DND-41 (cell line): ENCODE data around the gene ARVCF.

Experiments
- ATAC-seq: fragments of 200-7000 bp; cut with Tn5 transposase; 3 replicates; pipeline ENCODE4 v1.9.1; 2021; ENCODE audit warnings: low read depth; ENCODE audit not compliant: insufficient read depth
- DNase-seq: peaks from one replicate; pipeline ENCODE4 v3.0.0-alpha.2; 2020
- H2AFZ ChIP-seq: 2 replicates; pipeline ENCODE4 v1.6.0; 2012; ENCODE audit warnings: low read depth, low read length
- H3K27ac ChIP-seq: 2 replicates; pipeline ENCODE4 v1.5.1; 2012; ENCODE audit warnings: low read length, inconsistent platforms
- H3K27me3 ChIP-seq: fragments of 200-600 bp; sonication (generic); 2 replicates; pipeline ENCODE4 v1.6.0; 2012; ENCODE audit warnings: low read length, mild to moderate bottlenecking, inconsistent platforms; ENCODE audit not compliant: insufficient read depth, poor library complexity
- H3K36me3 ChIP-seq: 2 replicates; pipeline ENCODE4 v1.5.1; 2012; ENCODE audit warnings: low read length, inconsistent platforms; ENCODE audit not compliant: insufficient read depth
- H3K4me1 ChIP-seq: 2 replicates; pipeline ENCODE4 v1.5.1; 2012; ENCODE audit warnings: mild to moderate bottlenecking, low read length; ENCODE audit not compliant: insufficient read depth
- H3K4me2 ChIP-seq: 2 replicates; pipeline ENCODE4 v1.6.0; 2012; ENCODE audit warnings: mild to moderate bottlenecking, moderate library complexity, low read length, inconsistent platforms; ENCODE audit not compliant: insufficient read depth
- H3K4me3 ChIP-seq, 2 experiments: fragments of 200-600 bp in 1 of 2; shearing (Covaris generic) in 1 of 2; 2 replicates each; pipeline ENCODE4 v1.5.1; 2012 to 2016; ENCODE audit warnings: inconsistent platforms in 2 of 2, low read length in 2 of 2, mild to moderate bottlenecking in 2 of 2, low read depth in 1 of 2, moderate library complexity in 1 of 2
- H3K79me2 ChIP-seq: 2 replicates; pipeline ENCODE4 v1.6.0; 2012; ENCODE audit warnings: low read length, inconsistent platforms; ENCODE audit not compliant: insufficient read depth
- H3K9ac ChIP-seq: 2 replicates; pipeline ENCODE4 v1.6.0; 2012; ENCODE audit warnings: low read depth, mild to moderate bottlenecking, inconsistent platforms, low read length, moderate library complexity
- H3K9me3 ChIP-seq: 2 replicates; pipeline ENCODE4 v1.5.1; 2012; ENCODE audit warnings: low read length, moderate library complexity, mild to moderate bottlenecking, inconsistent platforms; ENCODE audit not compliant: insufficient read depth, severe bottlenecking
- H4K20me1 ChIP-seq: 2 replicates; pipeline ENCODE4 v1.6.0; 2012; ENCODE audit warnings: low read length; ENCODE audit not compliant: insufficient read depth
- CTCF ChIP-seq: IDR thresholded peaks from 2 replicates; pipeline ENCODE4 v1.5.1; 2012; ENCODE audit warnings: borderline replicate concordance, low read length, moderate library complexity, mild to moderate bottlenecking; ENCODE audit not compliant: poor library complexity, severe bottlenecking; ENCODE audit errors: extremely low read depth
- EZH2 ChIP-seq: IDR thresholded peaks from 3 replicates; pipeline ENCODE4 v1.6.1; 2012; ENCODE audit warnings: borderline replicate concordance, low read depth, mild to moderate bottlenecking, moderate library complexity, low read length, inconsistent platforms; ENCODE audit not compliant: severe bottlenecking

The ARVCF gene

GRCh38 chr22:19973551-19974267, 42.9 kb downstream of the ARVCF start:
- Histone ChIP-seq H3K36me3 (peaks cover 20% of the 10 kb centered on the region), H3K27me3 (no peaks in the 10 kb centered on the region), H4K20me1 (peaks cover 11% of the 10 kb centered on the region), H2AFZ (no peak overlapping the region), H3K79me2 (no peaks in the 10 kb centered on the region), H3K9ac (no peak overlapping the region), H3K4me2 (no peak overlapping the region), H3K4me3 (no peak overlapping the region), H3K4me1 (peaks cover 10% of the 10 kb centered on the region), H3K27ac (no peak overlapping the region), H3K9me3 (no peaks in the 10 kb centered on the region)
- no peak for ATAC-seq
- DNase-seq, result no peak
- TF ChIP-seq CTCF (no peak), EZH2 (no peak)

- Histone ChIP-seq H3K9me3 (no peaks in the 10 kb centered on the region), H2AFZ (no peak overlapping the region), H3K4me2 (no peak overlapping the region), H4K20me1 (peaks cover 16% of the 10 kb centered on the region), H3K27ac (no peak overlapping the region), H3K36me3 (peaks cover 28% of the 10 kb centered on the region), H3K79me2 (no peaks in the 10 kb centered on the region), H3K4me3 (no peak overlapping the region), H3K9ac (no peak overlapping the region), H3K27me3 (no peaks in the 10 kb centered on the region), H3K4me1 (peaks cover 10% of the 10 kb centered on the region)
- no peak for ATAC-seq
- no peak for DNase-seq
- TF ChIP-seq EZH2 (no peak), CTCF (no peak)
Measured at GRCh38 chr22:19972652-19973550, 43.7 kb downstream of the ARVCF start.

- Histone ChIP-seq H3K9ac (no peak overlapping the region), H3K4me3 (no peak overlapping the region), H3K36me3 (peaks cover 35% of the 10 kb centered on the region), H3K4me1 (peaks cover 10% of the 10 kb centered on the region), H2AFZ (no peak overlapping the region), H4K20me1 (peaks cover 16% of the 10 kb centered on the region), H3K27ac (no peak overlapping the region), H3K27me3 (no peaks in the 10 kb centered on the region), H3K4me2 (no peak overlapping the region), H3K9me3 (no peaks in the 10 kb centered on the region), H3K79me2 (no peaks in the 10 kb centered on the region)
- no peak for DNase-seq
- TF ChIP-seq EZH2 (no peak), CTCF (no peak)
- ATAC-seq, result no peak
Measured at GRCh38 chr22:19972251-19972650, 44.4 kb downstream of the ARVCF start.
